OCI-LY7 (cell line): Measurements from ENCODE around the gene COPRS.

Experiments
- CTCF ChIP-seq: fragments of 200-600 bp; sonication (generic); conservative IDR thresholded peaks from 2 replicates; pipeline ENCODE4 v1.5.1; 2014; ENCODE audit warnings: mild to moderate bottlenecking, antibody characterized with exemption, low read length, moderate library complexity, mixed read lengths
- EZH2phosphoT487 ChIP-seq: fragments of 200-600 bp; sonication (generic); IDR thresholded peaks from 2 replicates; pipeline ENCODE4 v1.6.1; 2018; ENCODE audit warnings: low read depth, borderline replicate concordance, mild to moderate bottlenecking, mixed run types, antibody characterized with exemption, low read length, moderate library complexity, mixed read lengths

- TF ChIP-seq EZH2phosphoT487, result no peak
- TF ChIP-seq CTCF, result no peak
Observed at GRCh38 chr17:31877341-31877740, 18.3 kb upstream of the COPRS start.
